SJSA1 (cell line): Measurements from ENCODE around the gene CCDC102A. TPM values are rescaled to one million over a fixed set of nuclear protein-coding genes. Genes with fewer than 3 reads are reported as not detected.

Source experiments
- DNase-seq, 2 experiments: peaks; one replicate each; pipeline ENCODE4 v3.0.0-alpha.2; 2015 to 2020; ENCODE audit warnings: low spot score in 2 of 2, low read depth in 1 of 2
- H3K27ac ChIP-seq: fragments of 250-450 bp; sonication (Bioruptor Pico); 2 replicates; pipeline ENCODE4 v1.5.1; 2020; ENCODE audit warnings: mild to moderate bottlenecking, moderate library complexity
- H3K27me3 ChIP-seq: fragments of 250-450 bp; sonication (Bioruptor Pico); replicated peaks from 2 replicates; pipeline ENCODE4 v1.5.1; 2020; ENCODE audit warnings: mild to moderate bottlenecking, moderate library complexity
- H3K36me3 ChIP-seq: fragments of 250-450 bp; sonication (Bioruptor Pico); 2 replicates; pipeline ENCODE4 v1.5.1; 2020; ENCODE audit warnings: mild to moderate bottlenecking
- H3K4me1 ChIP-seq: fragments of 250-450 bp; sonication (Bioruptor Pico); replicated peaks from 2 replicates; pipeline ENCODE4 v1.6.1; 2021; ENCODE audit warnings: mild to moderate bottlenecking
- H3K4me3 ChIP-seq: fragments of 250-450 bp; sonication (Bioruptor Pico); 2 replicates; pipeline ENCODE4 v1.5.1; 2020; ENCODE audit warnings: mild to moderate bottlenecking
- H3K9me3 ChIP-seq: fragments of 250-450 bp; sonication (Bioruptor Pico); replicated peaks from 2 replicates; pipeline ENCODE4 v1.5.1; 2020; ENCODE audit warnings: mild to moderate bottlenecking
- total RNA-seq: library from RNA; depleted of rRNA; stranded (reverse); fragments of >200 nt; shearing (Covaris generic); gene quantifications from 2 replicates; pipeline ENCODE4 v1.2.3, GENCODE V29; 2014; rRNA removed

Gene CCDC102A
- 13.4 and 24.5 TPM in 2 replicates for total RNA-seq

GRCh38 chr16:57536306-57537193, at the start of gene CCDC102A:
CCDC102A (minus strand) TSS chr16:57536571; CDS start chr16:57529177, 7,394 bp downstream.
- H3K4me1 ChIP-seq, result peaks cover 18% of the 10 kb centered on the region
- no peaks in the 10 kb centered on the region for H3K36me3 ChIP-seq
- H3K9me3 ChIP-seq, result no peaks in the 10 kb centered on the region
- peak; percentile 46 to 58 for DNase-seq
- H3K27me3 ChIP-seq, result no peaks in the 10 kb centered on the region; the same call in 1 of the 2 replicates
- peak within 1 kb of the TSS; percentile 75 for H3K4me3 ChIP-seq
- peak within 1 kb of the TSS; percentile 61 for H3K27ac ChIP-seq

- Histone ChIP-seq H3K4me3 (no peak overlapping the region), H3K27ac (no peak overlapping the region), H3K27me3 (peaks cover 11% of the 10 kb centered on the region), H3K36me3 (no peaks in the 10 kb centered on the region), H3K4me1 (peaks cover 1% of the 10 kb centered on the region), H3K9me3 (no peaks in the 10 kb centered on the region)
- DNase-seq, result no peak
These were observed 48.8 kb upstream of the CCDC102A start for GRCh38 chr16:57585051-57585687.

- H3K27ac ChIP-seq, result no peak overlapping the region
- H3K9me3 ChIP-seq, result no peaks in the 10 kb centered on the region
- peak in 1 of 2 experiments; percentile 28 for DNase-seq
- H3K27me3 ChIP-seq, result peaks cover 4% of the 10 kb centered on the region; the same call in 1 of the 2 replicates
- H3K36me3 ChIP-seq, result no peaks in the 10 kb centered on the region
- no peaks in the 10 kb centered on the region for H3K4me1 ChIP-seq
- H3K4me3 ChIP-seq, result no peak overlapping the region
These were observed 42.9 kb upstream of the CCDC102A start for GRCh38 chr16:57579361-57579665.

- no peak overlapping the region for H3K27ac ChIP-seq
These were observed 42.4 kb upstream of the CCDC102A start for GRCh38 chr16:57578521-57579360.

GRCh38 chr16:57577691-57578224, 41.4 kb upstream of the CCDC102A start:
- Histone ChIP-seq H3K27me3 (0 out of 2 replicates have a peak, but pooled peaks cover 4% of the 10 kb centered on the region), H3K9me3 (no peaks in the 10 kb centered on the region), H3K4me1 (no peaks in the 10 kb centered on the region), H3K4me3 (no peak overlapping the region), H3K27ac (no peak overlapping the region), H3K36me3 (no peaks in the 10 kb centered on the region)
- peak in 1 of 2 experiments; percentile 33 for DNase-seq

More at GRCh38 chr16:57578521-57579360, 42.4 kb upstream of the CCDC102A start:
- Histone ChIP-seq H3K4me3 (no peak overlapping the region), H3K27me3 (0 out of 2 replicates have a peak, but pooled peaks cover 4% of the 10 kb centered on the region), H3K4me1 (no peaks in the 10 kb centered on the region), H3K9me3 (no peaks in the 10 kb centered on the region), H3K36me3 (no peaks in the 10 kb centered on the region)
- peak in 1 of 2 experiments; percentile 31 for DNase-seq

GRCh38 chr16:57577214-57577613, 40.8 kb upstream of the CCDC102A start:
- no peak overlapping the region for H3K27ac ChIP-seq
- no peak overlapping the region for H3K4me3 ChIP-seq
- H3K27me3 ChIP-seq, result 0 out of 2 replicates have a peak, but pooled peaks cover 2% of the 10 kb centered on the region
- DNase-seq, result peak in 1 of 2 experiments; percentile 32
- H3K36me3 ChIP-seq, result no peaks in the 10 kb centered on the region
- H3K9me3 ChIP-seq, result no peaks in the 10 kb centered on the region
- no peaks in the 10 kb centered on the region for H3K4me1 ChIP-seq

GRCh38 chr16:57576429-57576870, 40.1 kb upstream of the CCDC102A start:
- DNase-seq, result peak; percentile 52 to 74
- H3K4me1 ChIP-seq, result no peaks in the 10 kb centered on the region
- no peaks in the 10 kb centered on the region for H3K36me3 ChIP-seq
- H3K9me3 ChIP-seq, result no peaks in the 10 kb centered on the region
- no peak overlapping the region for H3K4me3 ChIP-seq
- no peaks in the 10 kb centered on the region for H3K27me3 ChIP-seq
- H3K27ac ChIP-seq, result no peak overlapping the region

GRCh38 chr16:57575468-57576277, 39.3 kb upstream of the CCDC102A start:
- Histone ChIP-seq H3K27me3 (no peaks in the 10 kb centered on the region), H3K4me3 (no peak overlapping the region), H3K36me3 (no peaks in the 10 kb centered on the region), H3K9me3 (no peaks in the 10 kb centered on the region), H3K27ac (no peak overlapping the region), H3K4me1 (no peaks in the 10 kb centered on the region)
- peak in 1 of 2 experiments; percentile 37 for DNase-seq

- Histone ChIP-seq H3K36me3 (no peaks in the 10 kb centered on the region), H3K4me3 (no peak overlapping the region), H3K4me1 (no peaks in the 10 kb centered on the region), H3K27me3 (no peaks in the 10 kb centered on the region), H3K27ac (no peak overlapping the region), H3K9me3 (no peaks in the 10 kb centered on the region)
- peak in 1 of 2 experiments; percentile 42 for DNase-seq
These were observed 38.5 kb upstream of the CCDC102A start for GRCh38 chr16:57574646-57575467.

- Histone ChIP-seq H3K4me3 (no peak overlapping the region), H3K27ac (no peak overlapping the region), H3K27me3 (no peaks in the 10 kb centered on the region), H3K36me3 (no peaks in the 10 kb centered on the region), H3K4me1 (no peaks in the 10 kb centered on the region), H3K9me3 (no peaks in the 10 kb centered on the region)
- DNase-seq, result peak in 1 of 2 experiments; percentile 46
These were observed 37.7 kb upstream of the CCDC102A start for GRCh38 chr16:57574086-57574485.

- Histone ChIP-seq H3K27me3 (no peaks in the 10 kb centered on the region), H3K4me3 (no peak overlapping the region), H3K4me1 (no peaks in the 10 kb centered on the region), H3K9me3 (no peaks in the 10 kb centered on the region), H3K27ac (no peak overlapping the region), H3K36me3 (no peaks in the 10 kb centered on the region)
- DNase-seq, result no peak
These were observed 36.8 kb upstream of the CCDC102A start for GRCh38 chr16:57572978-57573728.
